ENCODE data around the gene COL23A1.
"Not testable (repeated sequence)": the region's sequence is repeated elsewhere in the genome, so short reads cannot be mapped to it uniquely, and the experiment has no call there.

Gene COL23A1

DNA sequence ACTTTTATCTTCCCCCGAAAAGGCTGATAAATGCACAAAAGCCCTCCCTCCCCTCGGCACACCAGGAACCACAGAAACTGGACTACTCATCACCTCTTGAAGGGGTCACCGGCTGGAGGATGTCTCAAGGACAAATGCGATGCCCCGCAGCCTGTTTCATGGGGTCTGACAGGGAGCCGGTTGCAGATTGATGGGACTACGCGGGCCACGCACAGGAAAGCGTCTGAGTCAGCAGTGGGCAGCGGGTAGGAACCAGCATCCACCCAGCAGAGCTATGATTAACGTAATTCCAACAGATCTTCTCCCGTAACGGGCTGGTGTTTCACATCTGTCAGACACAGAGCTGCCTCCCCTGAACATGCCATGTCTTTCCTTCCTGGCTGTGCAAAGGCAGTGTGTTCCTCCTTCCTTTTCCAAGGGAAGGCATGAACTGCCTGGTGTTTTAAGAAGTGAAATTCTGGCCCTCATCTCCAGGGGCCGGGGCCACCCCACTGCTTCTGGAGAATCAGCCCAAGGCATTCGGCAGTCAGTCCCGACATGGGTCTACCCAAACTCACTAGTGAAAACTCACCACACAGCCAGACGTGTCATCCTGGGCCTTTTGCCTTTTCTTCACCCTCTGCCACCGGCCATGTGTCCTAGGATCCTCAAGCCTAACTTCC, 213.1 kb downstream of the COL23A1 start:
- peak; percentile 59 for DNase-seq (ENCODE audit: low spot score)

DNA sequence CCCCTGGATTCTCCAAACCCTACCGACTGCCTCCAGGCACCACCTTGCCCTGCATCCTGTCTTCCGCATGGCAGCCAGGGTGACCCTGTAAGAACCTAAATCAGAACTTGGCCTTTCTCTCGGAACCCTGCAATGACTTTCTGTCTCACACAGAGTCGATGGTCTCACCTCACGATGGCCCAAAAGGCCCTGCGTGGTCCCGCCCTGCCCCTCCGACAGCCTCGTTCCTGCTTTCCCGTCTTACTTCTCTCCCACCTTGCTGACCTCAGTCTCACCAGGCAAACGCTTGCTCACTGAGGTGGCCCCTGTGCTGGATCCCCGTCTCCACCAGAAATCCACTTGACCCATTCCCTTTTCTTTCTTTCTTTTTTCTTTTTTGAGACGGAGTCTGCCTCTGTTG, 214.8 kb downstream of the COL23A1 start:
- DNase-seq (ENCODE audit: low spot score): no peak

DNA sequence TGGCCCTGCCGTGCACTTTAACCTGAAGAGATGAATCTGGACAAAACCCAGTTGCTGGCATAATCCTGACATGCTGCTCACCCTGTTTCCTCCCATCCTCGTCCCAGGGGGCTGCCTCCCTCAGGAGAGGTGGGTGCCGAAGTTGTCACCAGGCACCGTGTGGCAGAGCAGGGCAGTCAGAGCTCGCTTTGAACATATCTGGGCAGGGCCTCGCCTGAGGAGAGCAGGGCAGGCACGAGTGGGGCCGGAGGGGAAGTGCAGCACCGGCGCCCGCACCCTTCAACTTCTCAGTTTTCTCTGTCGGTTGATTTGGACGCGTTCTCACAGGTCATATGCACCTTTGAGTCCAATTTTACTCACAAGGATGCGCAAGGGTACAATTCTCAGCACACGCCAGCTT, 216.5 kb downstream of the COL23A1 start:
- DNase-seq (ENCODE audit: low spot score): no peak

DNA sequence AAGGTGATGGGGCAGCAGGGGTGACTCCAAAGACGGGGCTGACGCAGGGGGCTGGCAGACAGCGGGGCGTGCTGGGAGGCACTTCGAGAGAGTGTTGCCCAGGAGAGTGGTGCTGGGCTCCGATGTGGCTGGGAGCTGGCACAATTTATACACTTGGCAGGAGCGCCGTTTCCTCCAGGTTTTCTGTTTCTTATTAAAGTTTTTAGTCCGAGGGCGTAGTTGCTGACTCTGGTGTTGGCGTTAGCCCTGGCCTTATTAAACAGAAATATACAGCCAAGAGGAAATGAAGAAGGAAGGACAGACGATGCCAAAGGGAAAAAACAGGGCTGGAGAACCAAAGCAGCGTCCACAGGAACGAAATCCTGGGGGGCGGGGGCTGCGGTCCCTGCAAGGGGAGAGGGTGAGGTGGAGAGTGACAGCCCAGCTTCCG, 218.0 kb downstream of the COL23A1 start:
- DNase-seq (ENCODE audit: low spot score): no peak

DNA sequence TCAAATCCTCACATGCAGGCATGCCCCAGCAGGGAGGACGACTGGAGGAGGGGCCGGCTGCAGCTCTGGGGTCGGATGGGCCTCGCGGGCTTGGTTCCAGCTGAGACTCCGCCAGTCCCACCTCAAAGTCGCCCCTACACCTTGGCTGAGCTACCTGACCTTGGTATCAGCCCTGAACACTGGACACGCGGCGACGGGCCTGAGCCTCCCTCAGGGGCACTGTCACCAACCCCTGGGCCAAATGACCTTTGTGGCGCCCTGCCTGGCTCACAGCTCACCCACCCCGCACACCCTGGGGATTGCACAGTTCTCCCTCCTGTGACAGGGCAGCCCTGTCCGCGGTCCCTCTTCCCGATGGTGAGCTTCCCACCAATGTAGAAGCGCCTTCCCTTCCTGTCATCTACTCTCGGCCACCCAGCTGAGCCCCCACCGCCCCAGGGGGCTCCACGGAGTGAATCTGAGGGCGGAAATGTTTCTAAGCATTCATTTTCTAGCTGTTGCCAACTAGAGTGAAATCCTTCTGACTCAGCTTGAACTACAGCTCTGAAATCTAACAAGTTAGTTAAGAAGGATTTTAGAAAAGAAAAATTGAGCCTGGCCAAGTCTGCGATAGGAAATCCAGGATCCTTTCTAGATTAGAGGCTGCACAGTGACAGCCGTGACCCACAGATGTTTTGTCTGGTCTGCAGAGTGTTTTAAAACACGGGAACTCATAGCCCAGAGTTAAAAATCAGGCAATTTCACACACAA, 218.7 kb downstream of the COL23A1 start:
- DNase-seq (ENCODE audit: low spot score): no peak

DNA sequence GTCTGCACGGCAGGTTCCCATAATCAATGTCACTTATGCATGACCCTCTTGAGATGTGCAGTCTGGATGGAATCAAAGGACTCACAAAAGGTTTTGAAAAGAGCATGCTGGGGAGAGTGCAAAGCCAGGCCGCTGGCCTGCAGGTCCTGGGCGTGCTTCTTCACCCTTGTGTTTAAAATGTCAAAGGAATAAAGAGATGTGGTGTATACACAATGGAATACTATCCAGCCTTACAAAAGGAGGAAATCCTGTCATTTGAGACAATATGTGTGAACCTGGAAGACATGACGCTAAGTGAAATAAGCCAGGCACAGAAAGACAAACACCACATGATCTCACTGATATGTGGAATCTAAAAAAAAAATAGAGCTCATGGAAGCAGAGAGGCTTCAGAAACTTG, 220.1 kb downstream of the COL23A1 start:
- DNase-seq (ENCODE audit: low spot score): no peak

DNA sequence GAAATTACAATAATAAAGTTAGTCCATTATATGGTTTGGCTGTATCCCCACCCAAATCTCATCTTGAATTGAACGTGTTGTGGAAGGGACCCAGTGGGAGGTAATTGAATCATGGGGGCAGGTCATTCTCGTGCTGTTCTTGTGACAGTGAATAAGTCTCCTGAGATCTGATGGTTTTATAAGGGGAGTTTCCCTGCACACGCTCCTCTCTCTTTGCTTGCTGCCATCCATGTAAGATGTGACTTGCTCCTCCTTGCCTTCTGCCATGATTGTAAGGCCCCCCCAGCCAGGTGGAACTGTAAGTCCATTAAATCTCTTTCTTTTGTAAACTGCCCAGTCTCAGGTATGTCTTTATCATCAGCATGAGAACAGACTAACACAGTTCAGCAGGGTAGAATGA, 220.7 kb downstream of the COL23A1 start:
- DNase-seq (ENCODE audit: low spot score): not testable (repeated sequence)

DNA sequence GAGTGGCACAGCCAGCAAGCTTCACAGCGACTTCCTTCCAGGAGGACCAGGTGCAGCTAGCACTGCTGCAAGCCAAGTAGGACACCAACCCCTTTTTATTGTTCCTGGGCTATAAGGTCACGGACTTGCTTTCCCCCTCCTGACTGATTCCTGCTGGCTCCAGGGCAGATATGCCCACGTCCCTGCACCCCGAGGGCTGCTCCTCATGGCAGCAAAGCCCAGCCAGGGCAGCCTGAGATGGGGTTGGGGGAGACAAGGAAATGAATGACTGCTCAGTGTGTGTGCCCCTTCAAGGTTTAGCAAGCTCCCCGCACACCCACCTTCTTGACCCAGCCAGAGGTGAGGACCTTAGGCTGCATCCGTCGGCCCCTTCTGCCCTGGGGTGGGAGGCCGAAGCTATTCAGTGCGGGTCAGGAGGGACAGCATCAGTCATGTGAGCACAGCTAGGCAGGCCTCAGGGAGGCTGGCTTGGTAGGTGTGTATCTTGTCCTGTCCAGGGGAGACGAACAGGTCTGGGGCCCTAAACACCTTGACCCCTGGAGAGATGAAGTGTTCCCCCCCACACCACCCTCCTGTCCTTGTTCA, 221.4 kb downstream of the COL23A1 start:
- no peak for DNase-seq (ENCODE audit: low spot score)

DNA sequence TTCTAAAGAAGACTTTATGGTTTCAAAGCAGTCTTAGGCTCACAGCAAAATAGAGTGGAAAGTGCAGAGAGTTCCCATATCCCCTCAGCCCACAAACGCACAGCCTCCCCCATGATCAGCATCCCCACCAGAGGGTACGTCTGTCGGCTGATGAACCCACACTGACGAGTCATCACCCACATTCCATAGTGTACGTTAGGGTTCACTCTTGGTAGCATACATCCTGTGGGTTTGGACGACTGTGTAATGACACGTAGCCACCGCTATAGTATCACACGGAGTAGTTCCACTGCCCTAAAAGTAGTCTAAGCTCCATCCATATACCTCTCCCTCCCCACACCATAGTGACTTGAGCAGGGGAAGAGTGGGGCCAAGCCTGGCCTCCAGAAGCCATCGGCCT, 221.9 kb downstream of the COL23A1 start:
- DNase-seq (ENCODE audit: low spot score): no peak

DNA sequence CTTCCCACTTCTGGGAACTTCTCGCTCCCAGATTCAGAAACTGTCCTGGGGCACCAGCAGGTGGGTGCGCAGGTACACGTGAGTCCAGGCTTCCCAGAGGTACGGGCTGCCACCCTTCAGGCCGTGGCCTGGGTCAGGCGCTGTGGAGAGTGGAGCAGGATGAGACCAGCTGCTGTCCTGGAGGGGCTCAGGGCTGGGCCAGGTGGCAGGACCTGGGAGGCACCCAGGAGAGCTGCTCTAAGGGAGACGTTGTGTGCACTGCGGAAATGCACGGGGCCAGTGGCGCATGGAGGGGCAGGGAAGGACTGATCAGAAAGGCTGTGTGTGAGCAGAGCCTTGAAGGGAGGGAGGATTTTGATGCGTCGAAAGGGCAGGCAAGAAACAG, 222.5 kb downstream of the COL23A1 start:
- no peak for DNase-seq (ENCODE audit: low spot score)

DNA sequence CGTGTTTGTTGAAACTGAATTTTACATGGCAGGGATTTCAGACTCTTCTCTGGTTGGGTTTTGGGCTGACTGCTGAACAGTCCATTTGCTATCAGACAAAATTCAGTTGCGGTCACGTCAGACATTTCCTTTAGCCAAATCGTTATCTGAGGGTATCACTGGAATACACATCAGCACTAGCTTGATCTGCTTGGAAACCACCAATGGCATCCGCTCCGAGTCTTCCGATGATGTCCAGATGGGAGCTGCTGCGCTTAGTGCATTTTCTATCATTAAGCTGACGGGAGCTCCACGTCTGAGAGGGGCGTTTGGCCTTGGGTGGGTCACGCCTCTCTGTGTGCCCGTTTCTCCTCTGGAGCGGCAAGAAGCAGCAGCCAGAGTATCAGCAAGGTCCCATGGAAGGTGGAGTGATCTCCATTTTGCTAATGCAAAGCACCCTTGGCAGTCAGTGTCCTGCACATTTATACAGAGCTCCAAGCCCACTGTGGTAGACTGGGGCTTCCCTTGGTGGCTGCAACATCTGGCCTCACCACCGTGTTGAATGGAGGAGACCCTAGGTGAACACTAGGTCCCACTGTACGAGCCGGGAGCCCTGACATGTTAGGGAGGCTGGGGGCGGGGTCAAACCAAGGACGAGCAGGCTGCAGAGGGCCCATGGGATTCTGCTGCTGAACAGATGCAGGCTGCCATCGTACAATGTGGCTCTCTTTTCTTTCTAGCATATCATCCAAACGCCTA, 223.0 kb downstream of the COL23A1 start:
- no peak for DNase-seq (ENCODE audit: low spot score)

DNA sequence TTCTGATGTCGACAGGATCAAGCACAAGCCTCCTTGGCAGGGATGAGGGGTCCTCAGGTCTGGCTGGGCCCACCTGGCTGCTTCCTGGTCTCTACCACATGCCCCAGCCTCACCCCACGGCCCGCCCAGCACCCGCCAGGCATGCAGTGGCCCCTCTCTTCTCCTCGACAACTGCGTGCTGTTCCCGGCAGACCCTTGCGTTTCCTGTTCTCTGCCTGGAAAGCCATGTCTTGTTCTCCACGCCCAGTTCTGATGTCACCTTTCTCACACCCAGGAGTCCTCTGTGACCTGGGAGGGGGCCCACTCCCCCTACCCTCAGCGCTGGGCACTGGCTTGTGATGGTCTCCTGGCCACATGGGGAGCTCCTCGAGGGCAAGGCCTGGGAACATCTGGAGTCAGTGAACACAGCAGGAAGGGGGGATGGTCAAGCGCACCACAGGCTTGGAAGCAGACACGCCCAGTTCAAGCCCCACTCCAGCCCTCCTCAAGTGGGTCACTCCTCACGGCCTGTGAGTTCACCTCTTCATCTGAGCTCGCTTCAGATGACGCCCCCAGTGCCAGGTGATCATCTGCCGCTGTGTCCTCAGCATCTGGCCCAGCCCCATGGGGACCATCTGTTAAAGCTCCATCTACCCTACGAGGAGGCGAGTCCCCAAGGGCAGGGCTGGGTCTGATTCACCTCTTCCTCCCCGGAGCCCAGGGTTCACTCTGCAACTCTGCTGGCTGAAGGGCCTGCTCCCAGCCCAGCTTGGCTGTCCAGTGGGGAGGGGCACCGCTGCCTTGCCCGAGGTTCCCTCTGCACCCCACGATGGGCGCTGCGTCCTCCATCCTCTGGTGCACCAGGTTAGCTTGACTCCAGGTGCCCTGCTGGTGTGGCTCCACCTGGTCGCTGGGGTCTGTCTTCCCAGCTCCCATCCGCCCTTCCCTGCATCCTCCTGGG, 224.4 kb downstream of the COL23A1 start:
- DNase-seq (ENCODE audit: low spot score): no peak

DNA sequence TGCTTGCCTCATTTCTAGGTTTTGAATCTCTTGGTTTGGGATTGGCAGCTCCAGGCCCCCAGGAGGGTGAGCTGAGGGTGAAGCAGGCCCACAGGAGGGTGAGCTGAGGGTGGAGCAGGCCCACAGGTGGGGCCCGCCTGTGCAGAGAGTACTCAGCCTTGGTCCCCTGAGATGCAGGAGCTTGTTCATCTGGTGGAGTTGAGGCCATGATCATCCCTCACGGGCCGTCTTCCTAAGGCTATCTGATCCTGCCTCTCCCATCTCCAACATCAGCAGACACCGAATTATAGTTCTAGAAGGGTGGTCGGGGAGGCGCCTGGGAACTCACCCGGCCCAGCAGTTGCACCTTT, 225.9 kb downstream of the COL23A1 start:
- no peak for DNase-seq (ENCODE audit: low spot score)

DNA sequence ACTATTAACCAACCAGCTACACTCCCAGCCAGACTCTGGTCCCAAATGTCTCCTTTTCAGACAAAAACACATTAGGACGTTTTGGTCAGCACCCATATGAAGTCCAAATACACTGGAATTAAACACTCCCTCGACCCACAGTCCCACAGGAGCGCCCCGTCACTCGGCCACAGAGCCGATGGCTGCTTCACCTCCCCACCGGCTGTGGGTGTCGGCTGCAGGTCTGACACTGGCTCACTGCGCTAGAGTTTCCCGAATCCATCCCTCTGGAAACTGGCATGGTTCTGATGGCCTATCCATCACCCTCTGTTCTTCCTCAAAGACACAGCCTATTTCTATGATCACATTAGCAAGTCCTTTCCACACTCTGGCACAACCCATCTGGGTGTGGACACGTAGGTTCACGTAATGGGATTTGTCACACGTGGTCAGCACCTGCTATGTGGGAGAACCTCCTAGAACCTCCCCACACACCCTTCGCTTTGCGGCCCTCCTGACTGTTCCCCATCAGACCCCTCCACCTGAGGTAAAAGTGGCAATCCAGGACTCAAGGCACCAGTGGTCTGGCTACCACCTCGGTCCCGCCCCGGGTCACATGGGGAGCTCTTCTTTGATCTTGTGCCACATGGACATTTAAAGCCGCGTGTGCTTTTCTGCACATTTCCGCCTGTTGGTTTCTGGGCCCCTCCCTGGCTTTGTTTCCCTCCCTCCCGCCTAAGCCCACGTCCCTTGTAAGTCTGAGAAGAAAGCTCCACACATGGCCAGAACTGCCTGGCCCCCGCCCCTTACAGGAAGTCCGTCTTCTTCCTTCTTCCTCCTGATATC, 226.5 kb downstream of the COL23A1 start:
- no peak for DNase-seq (ENCODE audit: low spot score)

DNA sequence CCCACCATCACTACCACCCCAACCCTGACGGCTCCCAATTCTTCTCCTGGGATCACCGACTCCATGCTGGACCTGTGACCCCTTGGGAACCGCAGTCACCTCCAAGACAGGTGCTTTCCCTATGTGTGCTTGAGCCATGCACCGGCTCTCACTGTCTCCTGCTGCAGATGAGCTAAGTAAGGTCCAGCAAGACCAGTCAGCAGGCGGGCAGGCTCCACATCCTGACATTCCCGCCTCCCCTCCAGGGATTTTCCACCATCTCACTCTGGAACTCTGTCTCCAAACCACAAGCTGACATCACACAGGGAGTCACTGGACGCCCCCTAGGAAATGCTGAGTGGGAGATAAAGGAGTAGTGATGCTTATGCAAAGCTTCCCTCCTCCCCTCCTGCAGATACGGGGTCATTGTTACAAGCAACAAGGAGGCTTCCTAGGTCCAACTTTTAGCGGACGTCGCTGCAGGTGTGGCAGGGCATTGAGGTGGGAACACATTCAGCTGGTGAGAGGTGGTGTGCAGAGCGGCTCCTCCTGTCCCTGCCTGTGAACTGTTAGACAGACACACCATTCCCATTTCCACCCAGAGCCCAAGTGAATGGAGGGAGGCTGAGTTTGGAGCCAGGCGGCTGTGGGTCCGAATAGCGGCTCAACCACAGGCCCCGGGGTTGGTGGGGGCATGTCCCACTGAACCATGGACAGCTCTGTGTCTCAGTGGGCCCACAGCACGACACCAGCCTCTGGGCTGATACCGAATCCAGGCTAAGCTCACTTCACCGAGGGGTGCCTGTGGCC, 228.3 kb downstream of the COL23A1 start:
- DNase-seq (ENCODE audit: low spot score): peak; percentile 69

DNA sequence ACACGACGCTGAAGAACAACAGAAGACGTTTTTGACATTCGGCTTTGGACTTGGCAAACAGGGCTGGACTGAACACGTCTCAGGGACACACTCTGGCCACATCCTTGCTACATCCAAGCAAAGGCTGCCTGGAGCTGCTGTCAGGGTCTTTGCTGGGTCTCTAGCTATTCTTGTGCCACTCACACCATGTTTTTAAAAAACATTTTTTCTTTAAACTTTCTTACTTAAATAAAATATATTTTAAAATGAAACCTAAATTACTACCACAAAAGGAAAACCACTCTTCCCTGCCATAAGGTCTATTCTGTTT, 229.3 kb downstream of the COL23A1 start:
- no peak for DNase-seq (ENCODE audit: low spot score)

DNA sequence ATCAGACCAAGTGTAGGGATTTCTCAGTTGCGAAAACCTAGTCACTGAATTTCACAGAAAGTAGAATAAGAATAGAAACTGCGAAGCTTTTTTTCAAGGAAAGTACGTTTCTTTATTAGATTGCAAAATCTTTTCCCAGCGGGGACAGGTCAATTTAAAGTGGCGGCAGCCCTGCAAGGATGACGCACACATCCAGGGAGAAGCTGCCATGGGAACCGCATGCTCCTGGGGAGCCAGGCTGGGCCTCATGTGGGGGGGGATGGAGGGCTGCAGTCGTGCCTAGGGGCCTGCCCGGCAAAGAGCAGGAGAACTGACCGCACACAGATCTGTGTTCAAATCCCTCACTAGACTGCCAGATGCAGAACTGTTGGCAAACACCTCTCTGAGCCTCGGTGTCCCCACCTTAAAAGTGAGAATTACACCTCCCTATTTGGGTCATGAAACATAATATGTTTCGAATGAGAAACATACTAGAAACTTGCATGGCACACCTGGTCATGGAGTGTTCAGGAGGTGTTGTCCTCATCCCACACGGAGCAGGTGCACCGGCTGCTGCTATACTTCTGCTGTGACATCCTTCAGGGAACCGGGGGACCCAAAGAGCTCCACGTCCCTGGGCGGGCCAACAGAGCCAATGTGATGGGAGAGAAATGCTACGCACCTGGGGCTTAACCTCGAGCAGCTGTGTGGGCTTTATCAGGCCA, 229.8 kb downstream of the COL23A1 start:
- no peak for DNase-seq (ENCODE audit: low spot score)

DNA sequence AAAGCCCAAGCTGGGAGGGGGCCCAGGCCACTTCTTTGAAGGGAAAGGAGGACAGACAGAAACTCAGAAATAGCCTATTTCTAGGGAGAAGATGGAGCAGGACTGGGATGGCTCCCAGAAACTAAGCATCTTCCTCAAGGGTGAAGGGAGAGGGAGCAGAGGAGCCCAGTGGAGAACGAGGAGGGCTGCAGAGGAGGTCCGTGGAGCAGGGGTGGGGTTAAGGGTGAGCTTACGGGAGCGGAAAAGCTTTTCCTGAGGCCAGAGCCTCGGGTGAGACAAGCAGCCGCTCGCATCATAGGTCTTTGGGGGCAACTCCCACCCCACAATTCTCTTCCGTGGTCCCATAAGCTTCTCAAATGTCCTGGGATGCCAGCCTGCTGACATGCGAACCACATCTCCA, 230.5 kb downstream of the COL23A1 start:
- no peak for DNase-seq (ENCODE audit: low spot score)

DNA sequence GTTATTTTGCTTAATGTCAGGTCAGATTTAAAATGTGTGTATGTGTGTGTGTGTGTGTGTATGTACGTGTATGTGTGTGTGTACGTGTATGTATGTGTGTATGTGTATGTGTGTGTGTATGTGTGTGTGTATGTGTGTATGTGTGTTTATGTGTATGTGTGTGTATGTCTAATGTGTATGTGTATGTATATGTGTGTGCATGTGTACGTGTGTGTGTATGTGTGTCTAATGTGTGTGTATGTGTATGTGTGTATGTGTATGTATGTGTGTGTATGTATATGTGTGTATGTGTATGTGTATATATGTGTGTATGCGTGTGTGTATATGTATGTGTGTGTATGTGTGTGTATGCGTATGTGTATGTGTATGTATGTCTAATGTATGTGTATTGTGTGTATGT, 232.5 kb downstream of the COL23A1 start:
- DNase-seq (ENCODE audit: low spot score): no peak

DNA sequence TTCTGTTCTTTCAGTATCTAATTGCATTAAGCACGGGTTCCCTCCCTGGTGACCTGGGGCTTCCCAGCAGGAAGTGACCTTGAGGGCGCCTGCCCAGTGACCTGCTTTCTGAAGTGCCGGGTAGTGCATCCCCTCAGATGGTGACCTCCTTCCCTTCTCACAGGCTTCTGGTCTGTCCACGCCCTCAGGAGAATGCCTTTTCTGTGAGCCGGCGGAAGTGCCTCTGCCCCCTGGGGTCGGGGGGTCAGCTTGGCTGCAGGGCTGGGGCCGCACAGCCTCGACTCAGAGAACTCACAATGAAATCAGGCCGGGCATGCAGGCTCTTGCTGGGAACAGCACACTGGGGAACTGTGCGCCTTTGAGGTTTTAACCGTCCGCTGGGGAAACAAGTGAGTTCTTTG, 233.1 kb downstream of the COL23A1 start:
- DNase-seq (ENCODE audit: low spot score): no peak

All from kidney tubule cell (primary cell).